ENCODE measurements around the gene CAB39L.

Gene CAB39L

GRCh38 chr13:49311816-49312215 is 132.0 kb downstream of the CAB39L start:
- no peak overlapping the region for H3K4me3 ChIP-seq (replicated peaks; ENCODE audit: low read depth, low read length)
- no peak for TF ChIP-seq CTCF (IDR thresholded peaks at IDR 0.05; ENCODE audit: low read length, missing control alignments)
- DNase-seq (ENCODE audit: low read depth) = no peak

GRCh38 chr13:49310251-49310650 is 133.6 kb downstream of the CAB39L start:
- DNase-seq (ENCODE audit: low read depth) = no peak
- no peak for TF ChIP-seq CTCF (IDR thresholded peaks at IDR 0.05; ENCODE audit: low read length, missing control alignments)
- no peak overlapping the region for H3K4me3 ChIP-seq (replicated peaks; ENCODE audit: low read depth, low read length)

- no peak for DNase-seq (ENCODE audit: low read depth)
- no peak overlapping the region for H3K4me3 ChIP-seq (replicated peaks; ENCODE audit: low read depth, low read length)
- TF ChIP-seq CTCF (IDR thresholded peaks at IDR 0.05; ENCODE audit: low read length, missing control alignments) = no peak
These were observed 134.9 kb downstream of the CAB39L start for GRCh38 chr13:49308921-49309408.

- peak; percentile 76 for DNase-seq (ENCODE audit: low read depth)
- no peak for TF ChIP-seq CTCF (IDR thresholded peaks at IDR 0.05; ENCODE audit: low read length, missing control alignments)
- H3K4me3 ChIP-seq (replicated peaks; ENCODE audit: low read depth, low read length) = no peak overlapping the region
These were observed 135.6 kb downstream of the CAB39L start for GRCh38 chr13:49308097-49308875.

- H3K4me3 ChIP-seq (replicated peaks; ENCODE audit: low read depth, low read length) = no peak overlapping the region
- no peak for TF ChIP-seq CTCF (IDR thresholded peaks at IDR 0.05; ENCODE audit: low read length, missing control alignments)
- no peak for DNase-seq (ENCODE audit: low read depth)
These were observed 136.5 kb downstream of the CAB39L start for GRCh38 chr13:49307365-49307764.

GRCh38 chr13:49305792-49306425 is 138.0 kb downstream of the CAB39L start:
- no peak overlapping the region for H3K4me3 ChIP-seq (replicated peaks; ENCODE audit: low read depth, low read length)
- TF ChIP-seq CTCF (IDR thresholded peaks at IDR 0.05; ENCODE audit: low read length, missing control alignments) = no peak
- DNase-seq (ENCODE audit: low read depth) = no peak

Data from fibroblast of pulmonary artery (primary cell).